GM21447 (cell line): ENCODE measurements around the gene LRRC49.
A peak's percentile ranks its signal among the peaks of the same experiment; 100 is the strongest.
"Not testable (repeated sequence)": the region's sequence is repeated elsewhere in the genome, so short reads cannot be mapped to it uniquely, and the experiment has no call there.

ENCODE experiments used
- ATAC-seq: cut with Tn5 transposase; IDR thresholded peaks from one replicate; pipeline ENCODE4 v1.9.1; 2021; ENCODE audit not compliant: unreplicated experiment

The LRRC49 gene, protein sequence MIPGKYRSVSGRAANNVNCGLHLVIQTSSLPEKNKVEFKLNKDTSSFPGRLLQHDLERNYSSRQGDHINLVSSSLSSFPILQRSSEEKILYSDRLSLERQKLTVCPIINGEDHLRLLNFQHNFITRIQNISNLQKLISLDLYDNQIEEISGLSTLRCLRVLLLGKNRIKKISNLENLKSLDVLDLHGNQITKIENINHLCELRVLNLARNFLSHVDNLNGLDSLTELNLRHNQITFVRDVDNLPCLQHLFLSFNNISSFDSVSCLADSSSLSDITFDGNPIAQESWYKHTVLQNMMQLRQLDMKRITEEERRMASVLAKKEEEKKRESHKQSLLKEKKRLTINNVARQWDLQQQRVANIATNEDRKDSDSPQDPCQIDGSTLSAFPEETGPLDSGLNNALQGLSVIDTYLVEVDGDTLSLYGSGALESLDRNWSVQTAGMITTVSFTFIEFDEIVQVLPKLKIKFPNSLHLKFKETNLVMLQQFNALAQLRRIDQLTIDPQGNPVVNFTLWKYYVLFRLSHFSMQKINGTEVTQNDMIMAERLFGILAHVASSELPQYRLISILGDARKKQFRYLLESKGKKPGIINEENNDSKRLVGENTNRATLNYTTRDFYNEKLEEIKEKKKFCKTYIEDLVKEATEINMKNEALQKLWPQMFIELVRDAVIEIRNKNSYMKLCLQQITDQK

DNA sequence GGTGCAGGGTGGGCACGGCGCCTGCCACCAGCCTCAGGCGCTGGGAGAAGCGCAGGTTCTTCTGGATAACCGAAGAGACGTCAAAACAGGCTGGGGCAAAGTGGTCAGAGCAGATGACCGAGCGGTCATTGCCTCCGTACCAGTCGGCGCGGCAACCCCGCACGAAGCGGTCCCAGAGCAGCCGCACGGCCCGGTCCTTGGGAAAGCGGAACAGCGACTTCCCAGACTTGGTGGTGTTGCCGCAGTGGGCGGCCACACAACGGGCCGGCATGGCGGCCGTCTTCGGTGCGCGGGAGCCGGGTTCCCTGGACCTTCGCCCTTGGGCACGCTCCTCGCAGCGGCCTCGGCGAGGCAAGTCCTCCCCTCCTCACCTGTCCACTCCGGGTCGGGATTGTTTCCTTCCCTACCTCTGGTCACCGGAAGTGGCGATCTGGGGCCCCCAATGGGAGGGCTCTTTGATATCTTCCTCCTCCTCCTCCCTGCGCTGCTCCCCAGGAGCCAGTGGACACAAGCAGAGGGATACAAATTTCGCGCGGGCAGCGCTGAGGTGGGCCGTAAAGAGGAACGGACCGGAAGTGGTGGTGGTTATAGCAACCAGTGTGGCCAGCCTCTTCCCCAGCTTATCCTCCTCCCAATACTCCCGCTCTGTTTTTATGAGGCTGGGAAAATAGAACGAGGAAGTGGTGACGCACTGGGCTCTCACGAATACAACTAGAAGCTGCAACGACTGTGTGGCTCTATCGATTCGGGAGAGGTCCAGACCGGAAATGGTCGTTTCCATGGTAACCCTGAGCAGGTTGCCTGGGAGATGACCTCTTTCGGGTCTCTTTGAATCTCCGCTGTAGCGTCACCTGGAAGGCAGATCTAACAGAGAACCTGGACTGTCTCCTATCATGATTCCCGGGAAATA, at the start of gene LRRC49, which contains the start of gene THAP10:
Gene LRRC49 (plus strand): TSS at position 825 of the 910 bp plus-strand sequence. CDS start 69 bp downstream, at position 894.
Gene THAP10 (minus strand): TSS at position 432 of the 910 bp plus-strand sequence. CDS start 161 bp downstream, at position 271.
- ATAC-seq = peak; percentile 82

DNA sequence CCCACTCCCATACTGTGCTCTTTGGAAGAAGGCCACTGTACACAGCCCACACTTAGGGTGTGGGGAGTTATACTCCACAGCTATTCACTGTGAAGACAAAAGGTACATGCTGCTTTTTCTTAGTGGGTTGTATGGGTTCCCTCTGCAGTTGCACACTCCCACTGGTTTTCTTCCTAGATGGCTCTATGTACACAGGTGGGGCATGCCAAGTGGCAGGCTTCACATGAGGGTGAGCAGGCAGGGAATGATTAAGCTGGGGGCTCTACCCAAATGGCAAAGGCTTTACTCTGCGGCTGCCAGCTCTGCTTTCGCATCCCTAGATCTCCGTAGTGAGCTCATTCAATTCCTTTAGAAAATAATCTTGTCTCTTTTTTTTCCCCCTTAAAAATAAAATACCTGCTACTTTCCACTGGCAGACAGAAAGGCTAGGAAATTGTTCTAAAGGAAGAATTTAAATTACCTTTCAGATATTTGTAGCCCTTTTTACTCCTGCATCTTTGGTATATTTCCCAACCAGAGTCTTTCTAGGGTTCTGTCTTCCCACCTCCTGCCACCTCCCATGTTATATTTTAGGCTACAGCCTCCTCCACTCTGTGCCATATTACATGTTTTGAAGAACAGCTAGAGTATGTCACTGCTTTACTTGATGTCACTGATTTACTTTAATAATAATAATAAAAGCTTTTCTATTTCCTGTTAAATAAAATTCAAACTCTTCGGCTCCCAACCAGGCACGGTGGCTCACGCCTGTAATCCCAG, 46.8 kb upstream of the LRRC49 start:
- ATAC-seq = no peak

DNA sequence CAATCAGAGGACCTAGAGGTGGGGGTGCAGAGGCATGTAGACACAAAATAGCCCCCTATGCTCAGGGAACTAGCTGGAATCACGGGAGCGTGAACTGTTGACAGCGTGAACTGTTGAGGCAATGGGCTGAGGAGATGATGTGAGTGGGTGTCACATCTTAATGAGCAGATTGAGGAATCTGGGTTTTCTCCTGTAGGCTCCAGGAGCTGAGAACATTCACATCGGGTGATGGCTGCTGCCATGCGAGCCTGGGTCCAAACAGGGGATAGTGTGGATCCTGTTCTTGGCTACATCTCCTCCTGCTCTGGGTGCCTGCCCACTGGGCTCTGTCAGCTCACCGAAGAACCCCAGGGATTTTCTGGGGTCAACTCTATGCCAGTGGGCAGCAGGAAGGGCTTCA, 40.7 kb upstream of the LRRC49 start:
- ATAC-seq = no peak

DNA sequence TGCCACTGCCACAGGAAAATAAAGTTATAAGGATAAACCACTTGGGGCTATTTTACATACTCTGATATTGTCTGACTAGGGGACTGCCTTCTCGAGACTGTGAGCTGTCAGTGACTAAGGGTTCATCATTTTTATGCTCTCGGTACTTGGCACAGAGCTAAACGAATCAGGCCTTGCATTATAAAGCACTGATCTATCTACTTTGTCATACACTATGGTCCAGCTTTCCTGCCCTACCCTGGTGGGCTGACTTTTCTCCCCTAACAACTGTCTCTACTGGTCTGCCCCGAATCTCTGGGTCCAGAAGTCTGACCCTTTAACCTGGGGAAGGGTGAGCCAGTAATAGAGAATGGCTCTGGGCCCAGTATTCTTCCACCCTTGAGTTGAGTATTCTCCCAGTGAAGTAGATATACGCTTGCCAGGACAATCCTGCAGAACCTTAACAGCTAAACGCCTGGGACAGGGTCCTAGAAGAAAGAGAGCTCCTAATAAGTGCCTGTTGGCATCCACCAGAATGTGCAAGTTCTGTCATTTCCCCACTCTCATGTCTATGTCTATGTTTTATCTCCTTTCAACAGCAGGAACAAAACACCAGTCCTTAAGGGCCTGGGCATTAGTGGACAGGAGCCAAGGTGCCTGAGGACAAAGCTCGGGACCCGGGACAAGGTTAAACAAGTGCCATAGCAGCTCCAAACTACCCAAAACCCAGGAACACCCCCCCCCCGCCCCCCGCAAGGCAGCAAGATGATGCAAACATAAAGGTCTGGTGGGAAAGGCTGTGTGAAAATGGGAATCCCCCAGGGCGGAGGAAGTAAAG, 39.9 kb upstream of the LRRC49 start:
- ATAC-seq = no peak

DNA sequence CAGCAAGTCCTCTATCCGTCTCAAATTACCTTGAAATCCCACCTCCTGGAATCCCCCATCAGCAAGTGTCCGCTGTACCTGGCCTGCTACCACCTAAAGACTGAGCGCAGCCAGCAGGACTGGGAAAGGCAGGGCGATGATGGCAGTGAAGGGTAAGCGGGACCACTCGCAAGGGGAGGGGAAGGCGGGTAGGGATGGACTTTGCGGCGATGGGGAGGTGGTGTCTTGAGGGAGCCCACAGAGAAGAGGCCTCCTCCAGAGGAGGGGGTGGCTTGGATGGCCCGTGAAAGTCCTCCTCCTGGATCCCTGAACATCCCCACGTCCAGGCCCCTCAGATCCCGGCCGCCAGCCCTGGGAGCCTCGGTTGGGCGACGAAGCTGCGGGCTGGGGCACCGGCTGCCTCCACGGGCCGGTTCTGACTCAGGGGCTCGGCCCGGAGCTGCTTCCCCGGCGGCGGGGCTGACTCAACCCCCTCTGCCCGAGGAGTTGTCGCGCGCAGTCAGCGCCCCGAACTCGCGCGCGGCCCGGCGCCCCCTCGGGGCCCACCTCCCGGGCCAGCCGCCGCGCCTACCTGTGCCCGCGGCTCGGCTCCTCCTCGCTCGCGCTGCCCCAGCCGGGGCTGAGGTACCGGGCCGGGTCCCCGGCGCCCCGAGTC, 39.2 kb upstream of the LRRC49 start:
- no peak for ATAC-seq

DNA sequence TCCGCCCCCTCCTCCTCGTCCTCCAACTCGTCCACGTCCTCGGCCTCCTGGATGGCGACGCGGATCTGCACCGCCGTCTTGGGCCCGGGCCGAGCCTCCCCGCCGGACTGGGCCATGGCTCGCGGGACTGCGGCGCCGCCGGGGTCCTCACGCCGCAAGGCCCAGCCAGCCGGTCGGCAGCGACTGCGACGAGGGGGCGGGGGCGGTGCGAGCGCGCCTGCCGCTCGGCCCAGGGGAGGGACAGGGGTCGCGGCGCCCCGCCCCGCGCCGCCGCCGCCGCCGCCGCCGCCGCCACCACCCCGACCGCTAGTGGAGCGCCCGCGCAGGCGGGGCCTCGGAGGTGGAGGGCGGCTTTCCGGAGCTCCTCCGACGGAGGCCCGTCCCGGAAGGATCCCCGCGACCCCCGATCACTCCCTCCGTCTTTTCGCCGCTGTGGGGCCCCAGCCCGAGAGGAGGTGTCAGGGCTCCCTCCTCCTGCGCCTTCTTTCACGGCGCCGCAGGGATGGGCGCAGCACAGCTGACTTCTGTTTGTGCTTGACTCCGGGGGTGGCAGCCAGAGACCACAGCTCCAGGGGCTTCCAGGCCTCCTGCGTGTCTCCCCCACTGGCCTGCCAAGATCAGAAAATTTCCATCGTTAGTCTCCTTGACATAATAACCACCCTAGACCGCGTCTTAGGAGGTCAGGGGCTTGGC, 38.5 kb upstream of the LRRC49 start, which contains the start of gene LARP6:
Gene LARP6 (minus strand): TSS at position 185 of the 693 bp plus-strand sequence. CDS start 69 bp downstream, at position 116.
- ATAC-seq = no peak

DNA sequence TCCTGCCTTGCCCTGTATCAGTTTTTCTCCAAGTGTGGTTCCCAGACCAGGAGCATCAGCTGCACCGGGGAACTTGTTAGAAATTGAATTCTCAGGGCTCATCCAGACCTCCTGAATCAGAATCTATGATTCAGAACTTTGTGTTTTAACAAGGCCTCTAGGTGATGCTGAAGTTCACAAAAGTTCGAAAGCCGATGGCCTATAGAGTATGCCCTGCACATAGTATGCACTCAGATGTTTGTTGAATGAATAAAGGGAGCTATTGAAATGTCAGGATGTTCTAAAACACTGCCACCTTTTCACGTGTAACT, 38.0 kb upstream of the LRRC49 start:
- no peak for ATAC-seq

DNA sequence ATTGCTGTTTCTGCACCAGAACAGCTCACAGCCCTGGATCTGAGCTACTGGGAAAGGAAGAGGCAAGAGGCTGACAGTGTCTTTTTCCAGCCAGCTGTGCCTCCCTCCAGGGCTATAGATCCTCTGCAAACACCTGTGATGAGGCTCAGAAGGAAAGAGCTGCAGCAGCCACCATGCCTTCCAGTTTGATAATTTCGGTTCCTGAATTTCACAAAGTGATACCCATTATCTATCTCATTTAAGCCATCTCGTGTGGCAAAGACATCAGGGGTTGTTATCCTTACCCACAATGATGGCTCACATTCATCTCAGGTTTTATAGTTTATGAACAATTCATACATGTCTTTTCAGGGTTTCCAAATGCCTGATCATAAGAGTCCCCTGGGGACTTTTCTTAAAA, 36.9 kb upstream of the LRRC49 start:
- no peak for ATAC-seq

DNA sequence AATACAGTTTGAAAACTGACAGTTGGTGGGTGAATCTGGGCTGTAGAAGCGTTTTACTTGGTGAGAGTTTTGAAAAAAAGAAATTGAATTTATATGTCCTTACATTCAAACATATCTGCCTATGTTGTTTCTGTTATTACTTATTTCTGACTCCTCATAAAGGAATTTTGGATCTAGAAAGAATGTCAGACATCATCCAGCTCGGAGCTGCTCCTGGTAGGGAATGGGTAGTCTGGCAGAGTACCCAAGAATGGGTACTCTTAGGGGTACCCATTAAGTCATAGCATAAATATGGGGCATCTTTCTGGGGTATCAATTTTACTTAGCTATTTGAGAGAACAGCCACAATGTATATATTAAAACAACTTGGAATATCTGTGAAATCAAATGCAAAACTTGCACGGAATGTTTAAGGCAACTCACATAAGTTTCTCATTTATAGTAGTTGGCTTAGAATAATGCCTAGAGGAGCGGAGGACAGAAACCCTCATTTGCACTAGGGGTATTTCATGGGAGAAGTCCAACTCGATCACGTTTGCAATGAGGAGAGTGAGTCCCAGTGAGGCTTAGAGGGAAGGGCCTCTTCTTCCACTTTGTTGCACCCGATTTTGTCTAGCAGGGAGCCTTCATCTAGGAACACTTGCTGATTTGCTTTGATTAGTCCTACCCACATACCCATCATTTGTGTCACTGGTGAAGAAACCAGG, 36.3 kb upstream of the LRRC49 start:
- no peak for ATAC-seq

DNA sequence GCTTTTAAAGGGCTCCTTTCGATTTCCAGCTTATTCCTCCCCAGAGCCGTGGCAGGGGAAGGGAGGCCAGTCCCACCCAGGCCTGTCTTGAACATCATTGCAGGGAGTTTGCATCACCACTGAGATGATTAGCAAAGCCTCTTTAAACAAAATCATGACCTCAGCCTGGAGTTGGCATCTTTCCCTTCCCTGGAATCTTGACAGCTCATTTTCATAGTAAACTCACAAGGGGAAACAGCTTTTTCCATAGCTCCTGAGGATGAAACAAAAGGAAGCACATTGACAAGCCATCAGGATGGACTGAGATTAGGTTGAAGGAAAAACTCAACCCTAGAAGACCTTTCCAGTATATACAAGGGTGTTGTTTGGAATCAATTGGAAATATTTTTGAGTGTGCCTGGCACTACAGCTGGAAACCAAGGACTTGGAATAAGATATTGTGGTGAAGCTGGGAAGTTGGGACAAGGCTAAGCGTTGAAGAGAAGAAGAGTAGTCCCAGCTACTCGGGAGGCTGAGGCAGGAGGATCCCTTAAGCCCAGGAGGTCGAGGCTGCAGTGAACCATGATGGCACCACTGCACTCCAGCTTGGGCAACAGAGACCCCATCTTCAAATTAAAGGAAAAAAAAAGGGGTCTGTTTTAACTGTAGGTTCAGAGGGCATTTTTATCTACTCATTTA, 35.6 kb upstream of the LRRC49 start:
- ATAC-seq = no peak

DNA sequence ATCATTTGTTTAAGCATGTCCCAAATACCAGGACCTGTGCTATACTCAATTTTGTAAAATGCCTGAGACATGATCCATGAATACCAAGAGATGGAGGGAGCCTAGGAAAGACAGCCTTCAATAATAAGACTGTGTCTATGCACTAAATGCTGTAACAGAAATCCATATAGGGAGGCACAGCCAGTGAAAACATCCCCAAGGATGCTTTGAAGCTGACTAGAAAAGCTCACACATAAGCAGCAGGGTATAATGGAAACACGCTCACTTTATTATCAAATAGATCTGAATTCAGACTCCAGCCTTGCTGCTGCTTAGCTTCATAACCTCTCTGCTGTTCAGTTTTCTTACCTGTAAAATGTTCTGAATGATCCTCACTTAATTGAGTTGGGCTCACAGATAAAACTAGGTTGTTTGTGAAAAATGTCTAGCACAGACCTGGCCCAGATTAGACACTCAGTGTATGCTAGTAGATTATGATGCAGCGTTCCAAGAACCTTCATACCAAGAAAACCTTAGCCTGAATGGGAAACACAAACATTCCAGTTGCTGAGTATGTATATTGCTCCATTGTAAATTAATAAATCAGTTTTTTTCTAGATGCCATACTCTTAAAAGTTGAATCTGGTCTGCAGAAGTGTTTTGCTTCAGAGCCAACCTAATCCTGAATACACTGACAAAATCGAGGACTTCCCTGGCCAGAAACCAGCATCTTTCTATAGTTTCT, 34.9 kb upstream of the LRRC49 start:
- ATAC-seq = no peak

DNA sequence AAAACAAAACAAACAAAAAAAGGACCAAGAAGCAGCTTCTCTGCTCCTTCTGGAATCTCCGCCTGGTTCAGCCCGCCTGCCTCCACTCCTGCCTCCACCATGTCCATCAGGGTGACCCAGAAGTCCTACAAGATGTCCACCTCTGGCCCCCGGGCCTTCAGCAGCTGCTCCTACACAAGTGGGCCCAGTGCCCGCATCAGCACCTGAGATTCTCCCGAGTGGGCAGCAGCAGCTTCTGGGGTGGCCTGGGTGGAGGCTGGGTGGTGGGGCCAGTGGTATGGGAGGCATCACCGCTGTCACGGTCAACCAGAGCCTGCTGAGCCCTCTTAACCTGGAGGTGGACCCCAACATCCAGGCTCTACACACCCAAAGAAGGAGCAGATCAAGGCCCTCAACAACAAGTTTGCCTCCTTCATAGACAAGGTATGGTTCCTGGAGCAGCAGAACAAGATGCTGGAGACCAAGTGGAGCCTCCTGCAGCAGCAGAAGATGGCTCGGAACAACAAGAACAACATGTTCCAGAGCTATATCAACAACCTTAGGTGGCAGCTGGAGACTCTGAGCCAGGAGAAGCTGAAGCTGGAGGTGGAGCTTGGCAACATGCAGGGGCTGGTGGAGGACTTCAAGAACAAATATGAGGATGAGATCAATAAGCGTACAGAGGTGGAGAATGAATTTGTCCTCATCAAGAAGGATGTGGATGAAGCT, 33.9 kb upstream of the LRRC49 start:
- not testable (repeated sequence) for ATAC-seq

DNA sequence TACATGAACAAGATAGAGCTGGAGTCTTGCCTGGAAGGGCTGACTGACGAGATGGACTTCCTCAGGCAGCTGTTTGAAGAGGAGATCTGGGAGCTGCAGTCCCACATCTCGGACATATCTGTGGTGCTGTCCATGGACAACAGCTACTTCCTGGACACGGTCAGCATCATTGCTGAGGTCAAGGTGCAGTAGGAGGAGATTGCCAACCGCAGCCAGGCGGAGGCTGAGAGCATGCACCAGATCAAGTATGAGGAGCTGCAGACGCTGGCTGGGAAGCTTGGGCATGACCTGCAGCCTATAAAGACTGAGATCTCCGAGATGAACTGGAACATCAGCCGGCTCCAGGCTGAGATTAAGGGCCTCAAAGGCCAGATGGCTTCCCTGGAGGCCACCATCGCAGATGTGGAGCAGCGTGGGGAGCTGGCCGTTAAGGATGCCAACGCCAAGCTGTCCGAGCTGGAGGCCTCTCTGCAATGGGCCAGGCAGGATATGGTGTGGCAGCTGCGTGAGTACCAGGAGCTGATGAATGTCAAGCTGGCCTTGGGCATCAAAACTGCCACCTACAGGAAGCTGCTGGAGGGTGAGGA, 33.2 kb upstream of the LRRC49 start:
- no peak for ATAC-seq

DNA sequence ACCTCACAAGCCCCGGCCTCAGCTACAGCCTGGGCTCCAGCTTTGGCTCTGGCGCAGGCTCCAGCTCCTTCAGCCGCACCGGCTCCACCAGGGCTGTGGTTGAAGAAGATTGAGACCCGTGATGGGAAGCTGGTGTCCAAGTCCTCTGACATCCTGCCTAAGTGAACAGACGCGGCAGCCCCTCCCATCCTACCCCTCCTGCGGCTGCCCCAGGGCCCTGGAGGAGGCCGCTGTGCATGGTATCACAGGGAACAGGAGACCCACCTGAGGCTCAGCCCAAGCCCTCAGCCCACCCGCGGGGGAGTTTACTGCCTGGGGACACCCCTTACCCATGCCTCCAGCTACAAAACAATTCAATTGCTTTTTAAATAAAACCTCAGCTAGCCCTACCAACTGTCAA, 32.6 kb upstream of the LRRC49 start:
- ATAC-seq = no peak

DNA sequence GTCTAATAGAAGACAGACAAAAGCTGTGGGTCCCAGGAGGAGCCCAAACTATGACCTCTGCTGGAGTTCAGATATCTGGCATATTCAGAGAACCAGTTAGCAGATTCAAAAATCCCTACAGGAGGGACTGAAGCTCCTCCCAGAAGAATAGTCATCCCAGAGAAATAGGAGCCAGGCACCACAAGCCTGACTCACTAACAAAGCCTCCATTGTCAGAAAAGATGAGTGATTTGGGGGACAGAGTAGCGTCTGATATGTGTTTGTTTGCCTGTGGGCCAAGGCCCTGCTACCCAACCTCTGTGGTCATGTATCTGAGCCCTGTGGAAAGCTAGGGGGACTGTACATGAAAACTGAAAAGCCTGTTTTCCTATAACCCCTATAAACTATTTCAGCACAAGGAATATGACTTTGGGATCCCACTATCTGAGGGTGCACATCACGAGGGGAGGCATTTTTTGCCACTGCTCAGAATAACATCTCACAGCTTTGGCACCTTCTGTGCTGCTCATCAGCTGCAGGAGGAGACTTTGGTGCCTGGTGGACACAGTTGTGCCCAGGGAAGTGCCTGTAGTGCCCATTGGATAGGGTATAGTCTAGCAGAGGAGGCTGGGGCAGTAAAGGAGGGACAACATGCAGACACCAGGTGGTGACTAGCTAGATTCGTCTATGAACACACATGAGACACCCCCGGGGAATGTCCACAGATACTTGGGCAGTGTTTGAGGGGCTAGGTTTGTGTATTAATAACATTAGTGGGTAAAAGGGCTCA, 29.0 kb upstream of the LRRC49 start:
- no peak for ATAC-seq
